AG08396 (cell line): ENCODE measurements around the gene PROM1.
A peak's percentile ranks its signal among the peaks of the same experiment; 100 is the strongest.

Experiments
- DNase-seq: peaks from one replicate; pipeline ENCODE4 v3.0.0; 2012; ENCODE audit warnings: low spot score, mixed read lengths

The PROM1 gene

DNA sequence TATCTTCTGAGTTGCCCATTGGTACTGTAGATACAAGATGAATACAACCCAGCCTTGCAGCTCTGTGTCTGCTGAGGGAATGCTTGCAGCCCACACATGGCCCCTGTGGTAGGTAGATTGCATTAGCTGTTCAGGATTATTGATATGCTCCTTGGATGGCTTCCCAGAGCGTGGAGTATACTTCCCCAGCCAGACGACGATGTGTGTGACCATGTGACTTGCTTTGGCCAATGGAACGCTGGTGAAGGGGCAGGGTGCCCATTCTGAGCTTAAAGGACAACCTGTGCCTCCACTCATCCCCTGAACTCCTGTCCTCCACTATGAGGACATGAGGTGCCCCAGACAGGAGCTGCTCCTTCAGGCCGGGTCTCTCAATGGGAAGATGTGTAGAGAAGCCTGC, 96.9 kb downstream of the PROM1 start:
- no peak for DNase-seq

DNA sequence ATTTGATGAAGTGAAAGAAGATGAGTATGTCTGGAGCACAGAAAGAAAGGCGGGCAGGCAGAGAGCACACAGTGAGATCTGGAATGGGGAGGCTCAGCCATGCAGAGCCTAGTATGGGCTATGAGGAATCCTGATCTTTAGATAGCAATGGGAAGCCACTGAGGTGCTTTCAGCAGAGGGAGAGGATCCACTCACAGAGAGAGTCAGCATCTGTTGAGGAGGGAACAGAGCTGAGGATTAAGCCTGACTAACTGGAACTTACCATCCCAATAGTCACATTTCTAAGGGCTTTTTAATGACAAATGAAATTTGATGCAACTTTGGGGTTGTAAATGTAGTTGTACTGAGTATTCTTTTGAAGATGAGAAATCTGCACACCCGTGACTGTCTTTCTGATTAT, 100.2 kb downstream of the PROM1 start:
- no peak for DNase-seq

DNA sequence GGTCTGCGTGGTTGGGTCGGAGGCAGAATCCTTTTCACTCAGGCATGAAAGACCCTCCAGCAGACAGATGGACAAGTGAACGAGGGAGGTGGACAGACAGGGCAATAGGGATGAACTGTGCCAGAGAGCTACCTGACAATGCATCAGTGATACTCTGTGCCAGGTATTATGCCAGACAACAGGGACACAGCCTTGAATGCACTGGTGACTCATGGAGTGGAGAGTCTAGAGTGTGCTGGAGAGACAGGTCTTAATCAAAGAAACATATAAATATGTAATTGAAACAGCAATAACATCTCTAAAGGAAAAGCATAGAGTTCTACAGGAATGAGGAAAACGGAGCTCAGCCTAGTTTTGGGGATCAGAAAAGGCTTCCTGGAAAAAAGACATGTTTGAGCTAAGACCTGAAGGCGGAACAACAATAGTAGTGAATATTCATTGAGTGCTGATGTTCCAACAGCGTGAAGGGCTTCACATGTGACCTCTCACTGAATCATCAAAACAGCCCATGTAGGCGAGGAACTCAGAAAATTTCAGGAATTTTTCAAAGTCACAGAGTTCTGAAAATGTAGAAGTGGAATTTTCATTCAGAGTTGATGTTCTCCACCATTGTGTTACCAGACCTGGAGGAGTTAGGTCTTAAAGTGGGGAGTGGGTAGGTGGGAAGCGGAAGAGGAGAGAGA, 100.8 kb downstream of the PROM1 start:
- DNase-seq = no peak

DNA sequence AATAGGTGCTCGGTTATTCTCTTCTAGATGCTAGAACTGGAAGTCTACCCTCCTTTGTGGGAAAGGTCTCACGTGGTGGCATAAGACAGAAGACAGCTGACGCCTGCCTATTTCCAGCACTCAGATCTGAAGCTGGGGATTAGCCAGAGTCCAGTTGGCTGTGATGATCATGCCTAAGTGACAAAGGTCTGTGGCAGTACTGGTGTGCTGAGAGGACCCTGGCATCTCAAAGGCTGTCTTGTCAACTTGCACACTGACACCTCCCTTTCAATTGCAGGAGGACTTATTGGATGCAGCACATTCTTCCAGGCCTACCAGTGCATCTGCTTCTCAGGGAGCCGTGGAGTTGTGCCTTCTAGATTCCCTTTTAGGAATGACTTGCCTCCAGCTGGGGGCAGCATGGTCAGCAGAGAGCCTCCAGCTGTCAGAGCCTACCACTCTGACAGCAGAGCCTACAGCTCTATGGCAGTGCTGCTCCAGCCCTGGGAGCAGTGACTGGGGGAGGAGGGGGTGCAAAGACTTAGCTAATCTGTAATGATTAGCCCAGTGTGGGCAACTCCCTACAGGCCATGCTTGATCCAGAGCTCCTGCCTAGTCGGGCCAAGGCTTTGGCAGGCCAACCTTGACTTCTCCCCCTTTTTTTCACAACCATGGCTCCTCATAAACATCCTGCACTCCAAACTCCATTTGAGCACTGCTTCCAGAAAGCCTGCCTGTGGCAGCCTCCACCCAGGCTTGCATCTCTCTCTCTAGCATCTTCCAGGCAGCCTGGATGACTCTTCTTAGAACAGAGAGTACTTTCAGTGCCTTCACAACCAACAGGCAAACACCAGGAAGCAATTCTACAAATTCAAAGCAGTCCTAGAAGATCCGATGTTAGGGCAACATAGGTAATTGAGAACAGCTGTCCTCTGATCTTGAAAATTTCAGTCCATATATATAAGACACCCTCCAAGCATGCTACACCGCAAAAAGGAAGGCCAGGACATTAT, 107.1 kb downstream of the PROM1 start:
- DNase-seq = no peak

DNA sequence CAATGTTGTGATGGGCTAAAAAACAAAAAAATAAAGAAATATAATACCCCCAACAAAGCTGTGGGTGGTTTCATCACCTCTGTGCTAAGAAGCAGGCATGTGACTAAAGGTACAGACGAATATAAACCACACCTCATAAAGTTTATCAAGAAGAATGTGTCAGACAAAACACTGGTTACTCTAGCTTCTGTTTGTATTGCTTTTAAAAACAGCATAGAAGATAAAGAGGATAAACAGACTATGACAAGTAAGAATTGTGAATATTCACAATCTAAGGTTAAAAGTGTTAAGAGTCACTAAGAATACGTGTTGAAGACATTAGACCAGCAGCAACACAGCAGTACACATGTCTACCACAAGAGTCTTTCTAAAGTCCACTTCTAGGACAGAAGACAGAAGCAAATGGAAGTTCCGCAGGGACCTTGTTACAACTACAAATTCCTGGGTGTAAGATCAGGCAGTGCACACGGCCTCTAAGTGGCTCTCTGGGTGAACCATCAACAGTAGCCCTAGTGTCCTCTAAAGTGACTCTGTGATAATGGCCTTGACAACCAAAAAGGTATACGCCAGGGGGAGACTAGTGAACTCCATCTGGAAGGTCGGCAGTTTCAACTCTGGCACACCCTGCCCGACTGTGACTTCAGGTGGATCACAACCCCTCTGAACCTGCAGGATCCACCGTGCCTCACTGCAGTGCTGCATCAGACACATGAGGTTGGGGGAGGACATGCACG, 112.6 kb downstream of the PROM1 start:
- DNase-seq = no peak

DNA sequence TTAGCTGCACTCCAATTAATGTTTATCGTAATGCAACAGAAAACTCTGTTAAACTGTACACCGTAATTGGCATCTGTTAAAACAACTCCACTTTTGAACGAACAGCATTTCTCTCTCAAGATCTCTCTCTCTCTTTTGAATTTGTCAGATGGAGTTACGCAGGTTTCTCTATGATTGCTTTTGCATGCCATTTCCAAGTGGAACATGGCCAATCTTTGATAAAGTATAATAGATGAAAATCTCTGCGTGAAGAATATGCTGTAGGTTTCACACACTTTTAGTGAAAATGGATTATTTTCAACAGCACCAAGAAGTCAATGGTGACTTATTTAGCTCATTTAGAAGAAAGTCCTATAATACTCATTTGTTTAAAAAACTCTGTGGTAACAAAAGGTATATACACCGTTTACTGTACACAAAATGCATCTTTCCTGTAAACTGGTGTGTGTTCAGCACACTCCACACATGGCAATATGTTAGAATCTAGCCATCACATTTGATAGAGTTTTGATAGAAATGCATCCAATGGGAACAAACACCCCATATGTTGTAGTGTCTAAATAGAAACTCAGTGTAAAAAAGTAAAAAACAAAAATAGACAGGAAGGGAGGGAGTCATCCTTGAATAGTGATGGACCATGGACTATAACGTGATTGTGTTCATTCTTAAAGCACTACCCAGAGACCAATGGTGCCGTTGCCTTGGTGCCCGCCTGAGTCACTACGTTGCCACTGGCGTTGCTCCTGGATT, 115.1 kb downstream of the PROM1 start:
- DNase-seq = no peak

DNA sequence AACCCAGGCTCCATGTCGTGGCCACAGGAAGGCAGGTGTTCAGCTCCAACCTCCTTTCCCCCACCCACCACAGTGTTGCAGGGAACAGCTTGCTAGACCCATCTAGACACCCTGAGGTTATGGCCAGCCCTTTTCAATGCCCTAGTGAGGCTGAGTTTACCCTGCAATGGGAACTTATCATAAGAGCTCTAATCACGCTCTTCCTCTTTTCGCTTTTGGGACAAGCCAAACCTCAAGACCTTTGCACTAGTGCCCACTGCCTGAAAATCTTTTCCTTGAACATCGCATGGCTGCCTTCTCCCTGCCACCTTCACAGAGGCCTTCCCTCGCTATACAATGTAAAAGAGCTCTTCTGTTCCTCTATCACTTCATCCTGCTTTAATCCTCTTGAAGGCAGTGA, 118.5 kb downstream of the PROM1 start:
- no peak for DNase-seq

DNA sequence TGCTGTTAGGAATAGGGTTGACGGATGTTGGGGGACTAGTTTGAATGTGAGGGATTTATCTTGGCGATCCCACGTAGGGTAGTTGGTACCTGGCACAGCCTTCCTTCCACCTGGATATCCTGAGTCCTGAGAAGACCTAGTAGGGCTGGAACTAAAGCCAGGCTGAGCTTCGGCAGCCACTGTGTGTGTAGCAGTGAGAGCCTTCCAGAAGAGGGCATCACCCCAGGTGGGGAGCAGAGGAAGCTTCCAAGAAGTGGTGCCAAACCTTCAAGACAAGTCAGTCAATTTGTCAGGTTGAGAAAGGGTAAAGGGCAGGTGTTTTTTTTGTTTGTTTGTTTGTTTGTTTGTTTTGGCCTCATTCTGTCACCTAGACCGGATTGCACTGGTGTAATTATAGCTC, 119.7 kb downstream of the PROM1 start:
- DNase-seq = no peak

DNA sequence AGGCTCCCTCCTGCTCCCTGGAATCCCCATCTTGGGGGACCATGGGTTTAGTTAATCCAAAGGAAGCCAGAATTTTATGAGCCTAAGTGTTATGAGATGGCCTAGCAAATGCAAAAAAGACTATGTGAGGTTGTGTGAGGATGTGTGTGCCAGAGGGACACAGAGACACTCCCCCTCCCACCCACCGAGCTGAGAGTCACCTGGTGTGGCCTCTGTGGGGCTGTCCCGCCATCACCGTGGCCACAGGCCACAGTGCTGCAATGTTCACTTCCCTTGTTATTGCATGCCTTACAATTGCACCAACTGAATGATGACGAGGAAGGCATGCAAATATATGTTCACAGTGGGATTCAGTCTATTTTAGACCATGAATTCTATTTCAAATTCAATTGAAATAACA, 120.2 kb downstream of the PROM1 start:
- no peak for DNase-seq

DNA sequence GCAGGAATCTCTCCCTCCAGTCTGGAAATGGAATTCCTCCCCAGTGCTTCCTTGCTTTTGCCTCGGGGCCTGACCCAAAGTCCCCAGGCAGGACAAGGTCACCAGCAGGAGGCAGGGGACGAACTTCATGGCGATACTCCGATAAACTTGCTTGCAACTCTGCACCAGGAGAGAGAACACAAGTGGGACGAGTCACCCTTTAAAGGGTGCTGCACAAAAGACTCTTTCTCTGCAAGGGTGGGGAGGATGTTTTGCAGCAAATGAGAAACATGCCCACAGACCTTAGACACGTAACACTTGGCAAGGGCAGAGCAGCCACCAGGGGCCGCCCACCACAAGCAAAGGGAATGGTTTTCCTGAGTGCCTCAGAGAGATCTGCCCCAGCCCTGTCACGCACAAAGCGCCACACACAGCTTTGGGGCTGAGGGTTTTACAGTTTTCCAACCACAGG, 120.8 kb downstream of the PROM1 start, which contains the start of gene FGFBP2:
FGFBP2 (minus strand) TSS at position 175 of the 451 bp plus-strand sequence; CDS start at position 129, 46 bp downstream.
- peak; percentile 48 for DNase-seq

DNA sequence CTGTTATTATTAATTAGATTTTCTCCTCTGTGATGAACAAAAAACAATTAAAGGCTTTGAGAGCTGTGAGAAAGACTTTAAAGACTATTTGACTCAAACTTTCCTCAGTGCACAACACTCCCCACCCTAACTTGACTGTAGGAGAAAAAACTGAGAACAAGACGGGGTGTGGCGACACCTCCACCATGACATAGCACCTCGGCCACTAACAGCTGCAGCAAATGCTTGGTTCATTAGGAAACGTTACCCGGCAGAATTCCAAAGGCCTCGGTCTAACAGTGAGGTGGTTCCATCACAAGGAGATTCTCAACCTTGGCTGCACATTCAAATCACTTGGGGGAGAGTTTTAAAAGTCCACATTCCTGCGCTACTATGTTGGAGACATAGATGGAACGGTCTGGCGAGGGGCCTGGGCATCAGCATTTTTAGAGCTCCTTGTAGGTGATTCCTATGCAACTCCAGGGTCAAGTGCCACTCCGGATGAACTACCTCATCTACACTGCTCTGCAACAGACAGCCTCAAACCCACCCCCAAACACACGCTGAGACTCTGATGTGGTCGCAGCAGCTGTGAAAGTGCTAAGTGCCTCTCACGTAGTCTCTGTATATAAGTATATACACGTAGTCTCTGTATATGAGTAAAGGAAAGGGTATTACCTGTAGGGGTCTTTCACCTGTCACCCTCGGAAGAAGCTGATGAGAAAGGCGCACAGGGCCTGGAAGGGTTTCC, 121.9 kb downstream of the PROM1 start:
- no peak for DNase-seq

DNA sequence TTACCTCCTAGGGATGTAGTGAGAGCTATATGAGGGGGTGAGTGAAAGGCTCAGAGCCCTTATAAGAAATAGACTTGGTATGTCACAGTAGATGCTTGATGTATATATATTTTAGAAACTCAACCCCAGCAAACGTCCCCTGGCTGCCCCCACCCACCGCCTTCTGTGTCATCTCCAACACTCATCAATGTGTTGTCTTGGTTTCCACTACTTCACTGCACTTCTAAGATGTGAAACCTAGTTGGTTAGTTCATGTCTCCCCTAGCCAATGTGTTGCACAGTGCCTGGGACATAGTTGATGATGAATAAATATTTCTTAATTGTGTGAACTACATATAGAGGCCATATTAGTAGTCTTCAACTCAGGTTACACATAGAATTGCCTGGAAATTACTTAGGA, 125.3 kb downstream of the PROM1 start:
- DNase-seq = no peak

DNA sequence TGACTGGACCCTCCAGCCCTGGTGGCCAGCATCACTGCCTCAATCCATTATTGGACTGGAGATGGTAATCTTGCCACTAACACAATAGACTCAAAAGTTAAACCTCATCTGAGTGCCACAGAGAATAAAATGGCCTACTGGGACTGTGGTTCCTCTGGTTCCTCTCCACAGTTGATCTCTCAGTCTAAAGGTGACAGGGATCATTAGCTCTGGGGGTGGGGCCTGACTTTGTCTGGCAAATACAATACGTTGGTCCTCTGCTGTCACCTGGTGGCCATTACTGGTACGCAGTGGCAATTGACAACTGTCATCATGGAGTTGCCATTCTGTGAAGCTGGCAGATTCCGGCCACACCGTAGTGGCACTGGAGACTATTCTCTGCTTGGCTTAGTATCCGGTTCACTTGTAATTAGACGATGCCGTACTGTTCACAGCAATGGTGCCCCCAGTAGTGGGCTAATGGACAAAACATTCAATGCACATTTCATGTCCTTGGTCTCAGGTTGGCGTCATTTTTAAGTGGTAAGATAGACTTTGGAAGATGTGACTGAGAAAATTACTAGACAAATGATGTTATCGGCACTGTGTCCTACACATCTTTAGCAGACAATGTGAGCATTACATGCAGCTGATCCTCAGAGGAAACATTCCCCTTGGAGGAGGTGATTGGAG, 127.5 kb downstream of the PROM1 start:
- DNase-seq = peak; percentile 73

DNA sequence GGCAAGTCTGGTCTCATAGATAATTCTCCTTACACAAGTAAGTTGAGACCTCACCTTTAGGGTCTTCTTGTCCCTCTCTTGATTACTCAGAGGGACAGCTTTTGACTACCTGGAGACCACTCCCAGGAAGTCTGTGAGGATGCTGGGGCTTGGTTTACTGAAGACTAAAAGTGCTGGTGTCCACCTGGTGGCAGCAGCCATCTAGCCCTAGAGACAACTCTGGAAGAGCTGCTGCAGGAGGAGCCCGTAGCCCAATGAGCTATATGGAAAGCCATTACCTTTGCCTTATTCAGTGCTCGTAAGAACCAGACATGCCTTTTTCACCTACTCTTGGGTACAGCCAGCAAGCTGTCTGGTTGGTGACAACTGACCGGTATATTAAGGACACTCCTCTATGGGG, 128.2 kb downstream of the PROM1 start:
- peak; percentile 14 for DNase-seq

DNA sequence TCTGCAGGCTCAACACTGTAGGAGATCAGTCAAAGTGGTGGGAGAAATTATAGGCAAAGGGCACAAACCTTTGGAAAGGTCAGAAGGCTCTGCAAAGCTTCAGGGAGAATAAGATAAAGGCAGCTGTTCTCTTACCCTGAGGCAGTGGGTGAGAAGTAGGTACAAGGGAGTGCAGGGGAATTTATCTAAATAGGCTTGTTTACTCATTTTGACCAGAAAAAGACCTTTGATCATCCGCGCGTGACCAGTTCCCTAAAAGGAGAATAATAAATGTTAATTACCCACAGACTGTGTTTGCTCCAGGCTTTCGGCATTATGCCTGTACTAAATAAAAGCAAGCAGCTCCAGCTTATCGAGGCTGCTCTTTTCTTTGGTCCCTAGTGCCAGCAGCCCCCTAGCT, 130.2 kb downstream of the PROM1 start:
- no peak for DNase-seq

DNA sequence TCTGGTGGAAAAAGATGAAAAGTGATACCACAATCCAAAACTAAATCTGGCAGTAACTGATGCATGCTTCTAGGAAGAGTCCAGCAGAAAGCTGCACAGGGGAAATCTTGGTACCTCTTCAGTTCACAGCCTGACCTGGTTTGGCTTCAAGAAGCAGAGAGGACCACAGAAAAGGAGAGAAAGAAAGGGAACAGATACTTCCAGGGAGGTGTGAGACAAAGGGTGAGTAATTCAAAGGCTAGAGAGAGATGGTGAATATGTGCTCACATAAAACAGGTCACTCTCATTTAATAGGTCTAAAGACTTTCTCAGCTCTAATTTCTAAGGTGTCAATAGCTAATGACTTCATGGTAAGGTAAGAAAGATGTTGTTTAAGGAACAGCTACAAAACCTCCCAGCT, 132.0 kb downstream of the PROM1 start:
- no peak for DNase-seq

DNA sequence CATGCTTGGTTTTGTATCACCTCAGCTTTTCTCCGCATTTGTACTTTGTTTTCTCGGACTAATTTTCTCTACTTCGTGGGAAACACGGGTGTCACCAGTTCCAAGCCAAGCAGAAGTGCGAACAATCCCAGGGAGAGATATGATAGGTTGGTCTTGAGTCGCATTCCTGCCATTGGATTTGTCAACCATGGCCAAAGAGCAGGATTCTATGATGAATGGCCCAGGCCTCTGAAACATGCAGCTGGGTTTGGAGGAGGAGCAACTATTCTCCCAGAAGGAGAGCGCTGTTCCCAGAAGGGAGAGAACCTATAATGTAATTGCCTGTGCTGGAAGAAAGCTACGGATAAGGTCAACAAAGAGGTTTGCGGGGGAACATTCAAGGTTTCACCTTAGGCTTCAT, 135.0 kb downstream of the PROM1 start:
- no peak for DNase-seq

DNA sequence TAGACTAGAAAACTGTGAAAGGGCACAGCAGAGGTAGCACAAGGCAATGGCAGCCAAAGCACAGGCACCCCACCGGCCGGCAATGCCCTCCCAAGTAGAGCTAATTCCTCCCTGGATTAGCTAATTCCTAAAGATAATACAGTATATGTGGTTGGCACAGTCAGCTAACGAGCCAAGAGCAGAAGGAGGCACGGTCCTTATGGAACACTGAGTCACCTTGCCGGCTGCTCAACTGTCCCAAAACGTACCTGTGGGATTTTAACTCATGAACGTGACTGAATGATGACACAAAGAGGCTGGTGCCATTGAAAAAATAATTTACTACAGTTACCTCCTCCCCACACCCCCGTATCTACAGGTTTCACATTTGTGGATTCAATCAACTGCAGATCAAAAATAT, 136.1 kb downstream of the PROM1 start:
- DNase-seq = no peak

DNA sequence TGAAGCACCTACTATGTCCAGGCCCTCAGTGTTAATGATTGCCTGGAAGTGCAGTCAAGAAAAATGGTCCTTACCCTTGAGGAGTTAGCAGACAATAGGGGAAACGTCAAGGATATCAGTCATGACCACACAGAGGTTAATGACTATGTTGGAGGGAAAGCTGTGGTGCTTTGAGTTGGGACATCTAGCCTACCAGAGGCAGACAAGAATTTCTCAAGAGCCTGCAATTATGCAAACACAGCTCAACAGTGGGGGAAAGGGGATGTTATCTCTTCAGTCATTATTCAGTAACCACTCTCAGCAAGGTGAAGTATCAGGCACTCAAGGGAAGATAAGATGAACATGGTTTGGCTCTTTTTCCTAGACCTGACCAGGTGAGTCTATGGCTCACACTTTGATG, 138.3 kb downstream of the PROM1 start:
- no peak for DNase-seq

DNA sequence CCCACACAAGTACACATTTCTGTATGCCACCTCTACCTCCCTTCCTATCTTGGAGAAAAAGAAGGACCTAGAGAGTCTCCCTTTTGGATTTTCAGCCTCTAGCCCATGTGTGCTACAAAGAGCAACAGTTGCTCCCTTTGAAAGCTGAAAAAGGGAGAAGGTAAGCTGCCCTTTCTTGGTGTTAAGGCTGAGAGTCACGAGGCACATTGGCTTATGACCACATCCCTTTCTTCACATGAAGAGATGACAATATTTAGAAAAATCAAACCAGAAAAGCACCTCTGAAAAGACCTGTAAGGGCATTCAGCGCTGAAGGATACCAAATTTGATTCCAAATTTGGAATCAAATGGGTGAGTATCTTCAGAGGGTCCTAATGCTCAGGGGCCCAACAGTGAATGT, 138.9 kb downstream of the PROM1 start:
- no peak for DNase-seq
